Measurements from ENCODE around the gene SLC46A3. TPM values are rescaled to one million over a fixed set of nuclear protein-coding genes. Genes with fewer than 3 reads are reported as not detected.

Gene SLC46A3, protein sequence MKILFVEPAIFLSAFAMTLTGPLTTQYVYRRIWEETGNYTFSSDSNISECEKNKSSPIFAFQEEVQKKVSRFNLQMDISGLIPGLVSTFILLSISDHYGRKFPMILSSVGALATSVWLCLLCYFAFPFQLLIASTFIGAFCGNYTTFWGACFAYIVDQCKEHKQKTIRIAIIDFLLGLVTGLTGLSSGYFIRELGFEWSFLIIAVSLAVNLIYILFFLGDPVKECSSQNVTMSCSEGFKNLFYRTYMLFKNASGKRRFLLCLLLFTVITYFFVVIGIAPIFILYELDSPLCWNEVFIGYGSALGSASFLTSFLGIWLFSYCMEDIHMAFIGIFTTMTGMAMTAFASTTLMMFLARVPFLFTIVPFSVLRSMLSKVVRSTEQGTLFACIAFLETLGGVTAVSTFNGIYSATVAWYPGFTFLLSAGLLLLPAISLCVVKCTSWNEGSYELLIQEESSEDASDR
- 10 to 100 TPM; 21.7 to 22.3 TPM for total RNA-seq
- 10 to 100 TPM; 29.6 to 35.9 (median 34.8) TPM for polyA plus RNA-seq
- 7.7 to 44.9 (median 14.4) reads per million in 6 experiments for total RNA-seq

DNA sequence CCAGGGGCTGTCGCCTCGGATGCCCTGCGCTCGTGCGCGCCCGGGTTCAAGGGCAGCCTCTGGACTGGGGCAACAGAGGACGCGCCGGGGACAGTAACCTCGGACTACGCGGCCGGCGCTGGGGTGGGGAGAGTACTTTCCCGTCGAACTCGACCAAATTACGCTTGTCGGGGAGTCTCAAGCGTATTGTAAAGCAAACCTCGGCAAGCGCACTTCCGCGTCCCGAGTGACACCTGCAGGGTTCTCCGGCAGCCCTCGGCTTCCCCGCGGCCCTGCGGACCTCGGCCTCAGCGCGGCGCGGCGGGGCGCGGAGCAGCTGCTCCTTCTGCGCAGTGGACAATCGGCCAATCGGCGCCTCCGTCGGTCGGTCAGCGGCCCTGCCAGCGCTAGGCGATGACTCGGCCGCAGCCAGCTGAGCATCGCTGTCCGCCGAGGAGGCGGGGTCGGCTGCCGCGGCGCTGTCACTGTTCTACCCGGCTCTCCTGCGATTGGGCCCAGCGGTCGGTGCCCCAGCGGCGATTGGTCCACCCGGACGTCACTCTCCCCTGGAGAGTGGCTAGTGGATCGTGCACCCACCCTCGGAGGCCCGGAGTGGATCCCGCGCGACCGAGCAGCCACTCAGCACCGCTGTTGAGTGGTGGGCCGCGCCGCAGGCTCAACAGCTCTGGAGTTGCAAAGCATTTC is at the start of gene SLC46A3:
Gene SLC46A3 (minus strand): TSS at position 428 of the 684 bp plus-strand sequence. CDS start 972 bp downstream, outside the sequence.
- DNase-seq (peak; percentile 94 to 99 (median 96)), ATAC-seq (peak; percentile 97 to 98)
- peaks cover 0 to 2% (median 0%) of the 10 kb centered on the region in 5 donors for H3K27me3 Mint-ChIP-seq
- POLR2A ChIA-PET, result interaction anchor here (0.6 to 2.6 kb wide), 4 partner anchors 13 to 140 kb away, joined by 3 to 30 read pairs (median 4); partner anchors contain the start of gene POMP
- no peaks in the 10 kb centered on the region for H3K9me3 Mint-ChIP-seq
- H3K4me1 Mint-ChIP-seq, result peaks cover 20 to 44% (median 38%) of the 10 kb centered on the region in 4 donors
- peaks cover 0 to 6% (median 6%) of the 10 kb centered on the region in 3 donors for H3K36me3 Mint-ChIP-seq
- peak within 1 kb of the TSS; percentile 93 to 99 (median 97) for H3K27ac Mint-ChIP-seq
- H3K4me3 Mint-ChIP-seq, result peak within 1 kb of the TSS; percentile 89 to 98 (median 94)

DNA sequence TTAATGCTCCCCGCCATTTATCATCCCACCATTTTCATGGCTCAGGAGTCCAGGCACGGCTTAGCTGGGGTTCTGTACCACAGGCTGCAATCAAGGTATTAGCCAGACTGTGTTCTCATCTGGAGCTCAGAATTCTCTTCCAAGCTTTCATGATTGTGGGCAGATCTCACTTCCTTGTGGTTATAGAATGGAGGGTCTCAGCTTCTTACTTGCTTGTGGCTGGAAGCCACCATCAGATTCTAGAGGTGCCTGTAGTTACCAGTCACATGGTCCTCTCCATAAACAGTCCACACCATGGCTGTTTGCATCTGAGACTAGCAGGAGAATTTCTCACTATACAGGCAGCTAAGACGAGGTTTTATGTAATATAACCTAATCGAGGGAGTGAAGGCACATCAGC is 45.1 kb upstream of the SLC46A3 start:
- no peak for DNase-seq
- no peak for ATAC-seq
- POLR2A ChIA-PET, result no interaction called here
- peaks cover 0 to 7% (median 4%) of the 10 kb centered on the region in 5 donors for H3K27me3 Mint-ChIP-seq
- H3K4me1 Mint-ChIP-seq, result no peaks in the 10 kb centered on the region
- peaks cover 6 to 32% (median 14%) of the 10 kb centered on the region in 9 donors for H3K9me3 Mint-ChIP-seq
- H3K4me3 Mint-ChIP-seq, result no peak overlapping the region
- H3K36me3 Mint-ChIP-seq, result peaks cover 0 to 18% (median 7%) of the 10 kb centered on the region in 3 donors
- H3K27ac Mint-ChIP-seq, result no peak overlapping the region

DNA sequence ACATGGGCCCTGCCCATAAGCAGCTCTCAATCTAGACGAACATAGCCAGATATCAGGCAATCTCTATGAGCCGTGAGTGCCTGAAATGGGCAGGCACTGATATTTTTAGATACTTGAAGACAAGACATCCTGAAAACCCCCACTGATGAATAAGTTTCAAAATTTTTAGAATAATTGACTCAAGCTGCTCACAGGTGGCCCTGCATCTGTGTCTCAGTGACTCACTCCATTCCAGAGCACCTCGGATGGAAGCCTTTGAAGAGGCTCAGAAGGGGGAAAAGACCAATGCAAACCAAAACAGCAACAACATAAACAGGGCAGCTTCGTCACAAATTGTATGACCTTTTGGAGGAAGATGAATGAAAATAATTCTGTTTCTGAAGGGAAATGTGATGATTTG is 42.8 kb upstream of the SLC46A3 start:
- no peak overlapping the region for H3K4me3 Mint-ChIP-seq
- H3K27me3 Mint-ChIP-seq, result peaks cover 0 to 7% (median 4%) of the 10 kb centered on the region in 5 donors
- POLR2A ChIA-PET, result no interaction called here
- no peak overlapping the region for H3K27ac Mint-ChIP-seq
- peaks cover 0 to 17% (median 11%) of the 10 kb centered on the region in 3 donors for H3K36me3 Mint-ChIP-seq
- DNase-seq, result no peak
- peaks cover 0 to 3% (median 0%) of the 10 kb centered on the region in 4 donors for H3K4me1 Mint-ChIP-seq
- no peak for ATAC-seq
- H3K9me3 Mint-ChIP-seq, result peaks cover 4 to 42% (median 23%) of the 10 kb centered on the region in 9 donors

DNA sequence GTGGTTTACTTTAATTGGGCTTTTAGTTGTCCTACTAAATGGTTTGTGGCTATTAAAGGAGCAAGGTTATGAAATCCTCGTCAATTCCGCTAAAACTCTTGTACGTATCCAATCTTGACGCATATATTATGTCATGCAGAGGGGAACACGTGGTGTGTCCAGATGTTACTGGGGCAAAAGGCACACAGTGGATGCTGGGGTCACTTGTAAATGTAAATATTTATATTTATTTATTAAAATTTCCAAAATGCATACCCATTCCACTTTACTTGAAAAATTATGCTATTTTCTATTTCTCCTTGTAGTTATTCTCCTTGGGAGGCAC is 36.7 kb upstream of the SLC46A3 start:
- DNase-seq (no peak), ATAC-seq (no peak)
- peak overlapping the region in 6 of 10 donors; percentile 27 to 92 (median 84) for H3K27ac Mint-ChIP-seq
- POLR2A ChIA-PET, result no interaction called here
- H3K9me3 Mint-ChIP-seq, result peaks cover 4 to 39% (median 22%) of the 10 kb centered on the region in 9 donors
- H3K36me3 Mint-ChIP-seq, result peaks cover 0 to 17% (median 11%) of the 10 kb centered on the region in 3 donors
- peaks cover 14 to 18% (median 17%) of the 10 kb centered on the region in 4 donors for H3K4me1 Mint-ChIP-seq
- peak overlapping the region in 6 of 10 donors; percentile 49 to 86 (median 70) for H3K4me3 Mint-ChIP-seq
- no peaks in the 10 kb centered on the region for H3K27me3 Mint-ChIP-seq

DNA sequence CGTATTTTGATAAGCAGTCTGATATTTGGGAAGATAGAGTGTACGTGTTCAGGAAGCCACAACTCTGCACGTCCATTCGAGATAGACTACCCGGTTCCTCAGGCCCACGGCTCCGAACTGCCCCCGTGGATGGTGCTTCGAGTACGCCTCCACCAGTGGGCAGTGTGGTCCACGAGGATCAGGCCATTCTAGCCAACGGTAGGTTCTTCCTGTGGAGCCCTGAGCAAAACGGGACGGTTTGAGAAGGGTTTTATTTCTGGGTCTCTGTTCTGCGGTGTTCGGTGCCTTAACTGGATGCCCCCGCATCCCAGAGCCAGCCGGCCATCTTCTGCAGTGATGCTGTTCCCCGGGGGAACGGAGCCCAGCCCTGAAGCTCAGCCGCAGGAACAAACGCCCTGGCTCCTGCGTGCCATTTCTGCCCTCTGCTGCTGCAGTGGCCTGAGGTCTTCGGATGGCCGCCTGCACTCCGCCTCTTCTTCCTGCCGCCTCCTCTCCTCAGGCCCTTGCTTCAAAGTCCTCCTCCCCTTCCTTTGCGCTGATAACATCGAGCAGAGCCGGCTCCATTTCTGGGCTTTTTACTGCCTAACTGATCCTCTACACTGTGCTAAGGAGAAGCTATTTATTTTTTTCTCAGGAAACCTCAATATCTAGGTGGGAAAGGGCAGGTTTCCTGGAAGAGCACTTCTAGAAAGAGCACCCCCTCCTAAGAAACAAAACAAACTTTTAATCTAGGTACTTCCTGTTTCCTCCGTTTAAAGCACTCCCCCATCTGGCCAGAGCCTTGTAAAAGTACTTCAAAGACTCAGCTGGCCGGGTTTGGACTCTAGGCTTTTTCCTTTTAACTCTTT is 36.2 kb upstream of the SLC46A3 start:
- Mint-ChIP-seq H3K4me3 (peak overlapping the region; percentile 22 to 86 (median 66)), H3K27me3 (no peaks in the 10 kb centered on the region), H3K4me1 (peaks cover 14 to 18% (median 17%) of the 10 kb centered on the region in 4 donors), H3K27ac (peak overlapping the region; percentile 67 to 94 (median 84)), H3K36me3 (peaks cover 0 to 16% (median 10%) of the 10 kb centered on the region in 3 donors), H3K9me3 (peaks cover 4 to 33% (median 20%) of the 10 kb centered on the region in 9 donors)
- DNase-seq, result no peak
- POLR2A ChIA-PET, result no interaction called here
- no peak for ATAC-seq

DNA sequence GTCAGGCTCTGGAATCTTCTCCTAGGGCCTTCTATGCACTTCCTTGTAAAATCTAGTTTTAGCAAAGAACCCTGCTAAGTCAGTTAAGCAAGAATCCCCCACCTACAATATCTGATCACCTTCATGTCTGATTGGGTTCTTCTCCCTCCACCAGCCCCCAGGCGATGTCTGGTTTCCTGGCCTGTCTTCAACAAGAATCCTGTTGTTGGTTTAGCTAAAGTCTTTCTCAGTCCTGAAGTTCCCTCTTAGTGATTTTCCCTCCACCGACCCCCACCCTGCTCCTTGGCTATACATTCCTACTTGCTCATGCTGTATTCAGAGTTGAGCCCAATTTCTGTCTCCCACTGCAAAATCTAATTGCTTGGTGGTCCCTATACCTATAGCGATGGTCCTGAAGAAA is 35.2 kb upstream of the SLC46A3 start:
- H3K27ac Mint-ChIP-seq, result peak overlapping the region in 6 of 10 donors; percentile 26 to 88 (median 58)
- H3K4me1 Mint-ChIP-seq, result peaks cover 14 to 18% (median 17%) of the 10 kb centered on the region in 4 donors
- peak overlapping the region in 4 of 10 donors; percentile 18 to 62 (median 58) for H3K4me3 Mint-ChIP-seq
- DNase-seq (no peak), ATAC-seq (no peak)
- peaks cover 0 to 12% (median 5%) of the 10 kb centered on the region in 3 donors for H3K36me3 Mint-ChIP-seq
- peaks cover 0 to 2% (median 0%) of the 10 kb centered on the region in 5 donors for H3K27me3 Mint-ChIP-seq
- H3K9me3 Mint-ChIP-seq, result peaks cover 2 to 29% (median 12%) of the 10 kb centered on the region in 9 donors
- POLR2A ChIA-PET, result no interaction called here

DNA sequence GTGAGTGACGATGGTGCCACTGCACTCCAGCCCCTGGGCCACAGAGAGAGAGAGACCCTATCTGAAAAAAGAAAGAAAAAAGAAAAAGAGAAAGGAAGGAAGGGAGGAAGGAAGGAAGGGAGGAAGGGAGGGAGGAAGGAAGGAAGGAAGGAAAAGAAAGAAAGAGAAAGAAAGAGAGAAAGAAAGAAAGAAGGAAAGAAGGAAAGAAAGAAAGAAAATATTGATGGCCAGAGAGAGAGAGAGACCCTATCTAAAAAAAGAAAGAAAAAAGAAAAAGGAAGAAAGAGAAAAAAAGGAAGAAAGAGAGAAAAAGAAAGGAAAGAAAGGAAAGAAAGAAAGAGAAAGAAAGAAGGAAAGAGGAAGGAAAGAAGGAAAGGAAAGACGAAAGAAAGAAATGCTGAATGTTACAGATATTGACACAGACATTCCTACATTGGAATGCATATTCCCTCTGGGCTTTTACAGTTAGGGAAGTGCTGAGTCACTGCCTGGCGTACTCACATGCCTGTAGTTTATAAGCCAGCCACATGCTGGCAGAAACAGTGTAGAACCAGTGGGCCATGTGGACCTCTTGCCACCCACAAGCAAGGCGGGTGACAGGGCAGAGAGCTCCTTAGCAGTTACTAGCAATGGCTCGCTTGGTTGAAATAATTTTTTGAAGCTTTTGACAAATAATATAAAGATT is 34.6 kb upstream of the SLC46A3 start:
- no peak for ATAC-seq
- peaks cover 14 to 18% (median 17%) of the 10 kb centered on the region in 4 donors for H3K4me1 Mint-ChIP-seq
- POLR2A ChIA-PET, result no interaction called here
- H3K27ac Mint-ChIP-seq, result peak overlapping the region in 3 of 10 donors; percentile 53 to 88 (median 67)
- peaks cover 0 to 2% (median 0%) of the 10 kb centered on the region in 5 donors for H3K27me3 Mint-ChIP-seq
- peak overlapping the region in 2 of 10 donors; percentile 17 to 38 for H3K4me3 Mint-ChIP-seq
- peaks cover 0 to 24% (median 7%) of the 10 kb centered on the region in 9 donors for H3K9me3 Mint-ChIP-seq
- H3K36me3 Mint-ChIP-seq, result peaks cover 0 to 9% (median 2%) of the 10 kb centered on the region in 3 donors
- no peak for DNase-seq

DNA sequence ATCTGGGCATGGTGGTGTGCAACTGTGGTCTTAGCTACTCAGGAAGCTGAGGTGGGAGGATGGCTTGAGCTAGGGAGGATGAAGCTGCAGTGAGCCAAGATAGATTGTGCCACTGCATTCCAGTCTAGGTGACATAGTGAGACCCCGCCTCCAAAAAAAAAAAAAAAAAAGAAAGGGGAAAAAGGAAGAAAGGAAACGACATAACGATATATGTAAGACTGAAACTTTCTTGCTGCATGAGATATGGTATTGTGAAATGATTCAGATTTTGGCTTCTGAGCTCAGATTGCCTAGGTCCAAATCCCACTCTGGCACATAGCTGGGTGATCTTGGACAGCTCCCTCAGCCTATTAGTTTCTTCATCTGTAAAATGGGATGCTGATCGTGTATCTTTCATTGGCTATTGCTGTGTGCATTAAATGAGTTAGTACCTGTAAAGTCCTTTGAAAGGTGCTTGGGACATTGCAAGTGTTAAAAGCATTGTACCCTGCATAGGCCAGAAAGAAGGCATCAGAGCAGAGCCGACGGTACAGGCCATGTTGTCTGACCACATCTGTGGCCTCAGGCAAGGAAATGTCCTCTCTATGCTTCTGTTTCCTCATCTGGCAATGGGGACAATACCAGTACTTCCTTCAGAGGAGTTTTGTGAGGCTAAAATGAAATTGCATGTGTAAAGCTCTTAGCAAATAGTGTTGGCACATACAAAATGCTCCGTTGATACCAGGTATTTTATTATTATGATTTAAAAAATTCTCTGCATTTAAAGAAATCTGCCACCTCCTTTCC is 32.6 kb upstream of the SLC46A3 start:
- peak overlapping the region in 1 of 10 donors; percentile 55 for H3K27ac Mint-ChIP-seq
- H3K9me3 Mint-ChIP-seq, result peaks cover 0 to 21% (median 0%) of the 10 kb centered on the region in 9 donors
- no peak for DNase-seq
- peaks cover 0 to 4% (median 0%) of the 10 kb centered on the region in 5 donors for H3K27me3 Mint-ChIP-seq
- H3K4me1 Mint-ChIP-seq, result peaks cover 13 to 18% (median 15%) of the 10 kb centered on the region in 4 donors
- no peak overlapping the region for H3K4me3 Mint-ChIP-seq
- peaks cover 0 to 4% (median 0%) of the 10 kb centered on the region in 3 donors for H3K36me3 Mint-ChIP-seq
- ATAC-seq, result no peak
- POLR2A ChIA-PET, result interaction anchor here (0.7 kb wide), 1 partner anchor 23 kb away, joined by 7 read pairs; no protein-coding TSS in a partner anchor

DNA sequence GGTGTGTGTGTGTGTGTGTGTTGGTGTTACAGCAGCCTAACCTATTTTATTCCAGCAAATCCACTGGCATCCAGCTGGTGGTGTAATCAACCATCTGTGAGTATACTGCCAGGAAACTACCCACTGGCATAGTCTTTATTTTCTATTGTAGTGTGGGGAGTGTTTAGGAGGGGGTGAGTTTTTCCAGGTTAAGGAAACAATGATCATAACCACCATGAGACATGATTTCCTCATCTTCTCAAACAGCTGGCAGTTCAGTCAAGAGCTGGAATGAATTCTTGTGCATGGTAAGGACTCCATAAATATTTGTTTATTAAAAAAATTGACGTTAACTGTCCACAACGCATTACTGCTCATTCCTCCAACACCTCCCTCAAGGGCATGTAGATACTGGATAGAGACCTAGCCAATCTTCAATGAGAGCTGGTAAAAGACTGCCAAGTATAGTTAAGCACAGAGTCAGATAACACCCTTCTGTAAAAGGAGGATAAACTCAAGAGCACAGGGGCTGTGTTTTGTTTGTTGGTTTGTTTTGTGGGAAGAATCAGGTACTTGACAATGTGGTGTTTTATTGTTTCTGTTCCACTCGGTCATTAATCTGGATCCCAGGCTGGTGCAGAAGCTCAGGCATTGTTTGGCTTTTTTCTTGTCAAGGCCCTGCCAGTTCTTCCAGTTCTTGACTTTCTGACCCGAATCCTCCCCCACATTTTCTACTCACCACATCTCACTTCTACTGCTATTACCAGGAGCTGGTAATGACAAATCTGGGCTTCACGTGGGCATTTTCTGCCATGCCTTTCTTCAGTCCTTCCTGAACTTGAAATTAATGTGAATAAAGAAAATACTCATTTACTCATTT is 31.6 kb upstream of the SLC46A3 start:
- Mint-ChIP-seq H3K9me3 (peaks cover 0 to 21% (median 0%) of the 10 kb centered on the region in 9 donors), H3K4me3 (no peak overlapping the region), H3K27ac (no peak overlapping the region), H3K4me1 (peaks cover 12 to 16% (median 13%) of the 10 kb centered on the region in 4 donors), H3K27me3 (peaks cover 0 to 4% (median 2%) of the 10 kb centered on the region in 5 donors), H3K36me3 (peaks cover 0 to 4% (median 0%) of the 10 kb centered on the region in 3 donors)
- POLR2A ChIA-PET, result no interaction called here
- DNase-seq (no peak), ATAC-seq (no peak)

DNA sequence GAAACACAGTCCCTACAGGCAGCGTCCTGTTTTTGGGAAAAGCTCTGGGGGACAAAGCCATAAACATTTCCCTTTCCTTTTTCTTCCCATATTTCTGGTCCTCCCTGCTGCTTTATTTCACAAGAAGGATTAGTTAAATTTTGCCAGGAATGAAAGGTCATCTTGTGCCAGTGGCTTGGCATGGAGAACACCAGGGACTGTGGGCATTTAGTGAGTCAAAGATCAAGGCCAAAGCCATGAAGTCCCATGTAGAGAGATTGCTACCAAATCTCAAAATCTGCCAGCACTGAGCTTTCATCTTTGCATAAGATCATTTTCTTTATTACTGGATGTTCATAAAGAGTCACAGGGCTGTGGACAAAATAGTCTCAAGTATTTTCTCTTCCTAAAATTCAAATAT is 29.1 kb upstream of the SLC46A3 start:
- H3K27me3 Mint-ChIP-seq, result peaks cover 0 to 4% (median 2%) of the 10 kb centered on the region in 5 donors
- H3K4me1 Mint-ChIP-seq, result peaks cover 0 to 3% (median 2%) of the 10 kb centered on the region in 4 donors
- ATAC-seq (no peak), DNase-seq (no peak)
- peaks cover 0 to 4% (median 0%) of the 10 kb centered on the region in 3 donors for H3K36me3 Mint-ChIP-seq
- POLR2A ChIA-PET, result no interaction called here
- no peak overlapping the region for H3K4me3 Mint-ChIP-seq
- no peak overlapping the region for H3K27ac Mint-ChIP-seq
- peaks cover 0 to 9% (median 0%) of the 10 kb centered on the region in 9 donors for H3K9me3 Mint-ChIP-seq
